ENCODE measurements around the gene EPB41L4A. TPM values are rescaled to one million over a fixed set of nuclear protein-coding genes. Genes with fewer than 3 reads are reported as not detected.
A peak's percentile ranks its signal among the peaks of the same experiment; 100 is the strongest.

The EPB41L4A gene
- total RNA-seq, 1 donor from 2014 or later = 30.6 TPM

GRCh38 chr5:112159435-112159834 lies 259.6 kb downstream of the EPB41L4A start:
- no peaks in the 10 kb centered on the region for H3K36me3 ChIP-seq (ENCODE audit: control insufficient read depth, insufficient read depth, low read length)
- no peak for DNase-seq (ENCODE audit: low read depth)
- H3K27me3 ChIP-seq (ENCODE audit: control insufficient read depth, insufficient read depth, low read length) = no peaks in the 10 kb centered on the region
- H3K4me3 ChIP-seq (ENCODE audit: low read depth, low read length) = no peak overlapping the region
- no peak for TF ChIP-seq CTCF (IDR thresholded peaks at IDR 0.05; ENCODE audit: insufficient read depth, low read length, poor library complexity, severe bottlenecking)

- Histone ChIP-seq H3K36me3 (ENCODE audit: control insufficient read depth, insufficient read depth, low read length) (no peaks in the 10 kb centered on the region), H3K27me3 (ENCODE audit: control insufficient read depth, insufficient read depth, low read length) (no peaks in the 10 kb centered on the region), H3K4me3 (ENCODE audit: low read depth, low read length) (no peak overlapping the region)
- DNase-seq (ENCODE audit: low read depth) = no peak
- no peak for TF ChIP-seq CTCF (IDR thresholded peaks at IDR 0.05; ENCODE audit: insufficient read depth, low read length, poor library complexity, severe bottlenecking)
Measured at GRCh38 chr5:112156211-112156610, 262.9 kb downstream of the EPB41L4A start.

GRCh38 chr5:112154940-112155686 lies 264.0 kb downstream of the EPB41L4A start:
- no peak for DNase-seq (ENCODE audit: low read depth)

GRCh38 chr5:112149727-112150126 lies 269.4 kb downstream of the EPB41L4A start:
- Histone ChIP-seq H3K36me3 (ENCODE audit: control insufficient read depth, insufficient read depth, low read length) (no peaks in the 10 kb centered on the region), H3K27me3 (ENCODE audit: control insufficient read depth, insufficient read depth, low read length) (no peaks in the 10 kb centered on the region), H3K4me3 (ENCODE audit: low read depth, low read length) (no peak overlapping the region)
- no peak for DNase-seq (ENCODE audit: low read depth)
- no peak for TF ChIP-seq CTCF (IDR thresholded peaks at IDR 0.05; ENCODE audit: insufficient read depth, low read length, poor library complexity, severe bottlenecking)

More at GRCh38 chr5:112154940-112155686, 264.0 kb downstream of the EPB41L4A start:
- H3K4me3 ChIP-seq (ENCODE audit: low read depth, low read length) = no peak overlapping the region
- H3K27me3 ChIP-seq (ENCODE audit: control insufficient read depth, insufficient read depth, low read length) = no peaks in the 10 kb centered on the region
- H3K36me3 ChIP-seq (ENCODE audit: control insufficient read depth, insufficient read depth, low read length) = no peaks in the 10 kb centered on the region
- no peak for TF ChIP-seq CTCF (IDR thresholded peaks at IDR 0.05; ENCODE audit: insufficient read depth, low read length, poor library complexity, severe bottlenecking)

GRCh38 chr5:112146323-112147226 lies 272.5 kb downstream of the EPB41L4A start:
- Histone ChIP-seq H3K27me3 (ENCODE audit: control insufficient read depth, insufficient read depth, low read length) (no peaks in the 10 kb centered on the region), H3K36me3 (ENCODE audit: control insufficient read depth, insufficient read depth, low read length) (no peaks in the 10 kb centered on the region), H3K4me3 (ENCODE audit: low read depth, low read length) (no peak overlapping the region)
- DNase-seq (ENCODE audit: low read depth) = no peak
- TF ChIP-seq CTCF (IDR thresholded peaks at IDR 0.05; ENCODE audit: insufficient read depth, low read length, poor library complexity, severe bottlenecking) = peak; percentile 53

Data from kidney epithelial cell (primary cell).